ENCODE measurements around the gene CHPT1. TPM values are rescaled to one million over a fixed set of nuclear protein-coding genes. Genes with fewer than 3 reads are reported as not detected.
A peak's percentile ranks its signal among the peaks of the same experiment; 100 is the strongest.

Gene CHPT1
- total RNA-seq, 2 experiments from 2014 or later, result 21.5 to 22.8 TPM

DNA sequence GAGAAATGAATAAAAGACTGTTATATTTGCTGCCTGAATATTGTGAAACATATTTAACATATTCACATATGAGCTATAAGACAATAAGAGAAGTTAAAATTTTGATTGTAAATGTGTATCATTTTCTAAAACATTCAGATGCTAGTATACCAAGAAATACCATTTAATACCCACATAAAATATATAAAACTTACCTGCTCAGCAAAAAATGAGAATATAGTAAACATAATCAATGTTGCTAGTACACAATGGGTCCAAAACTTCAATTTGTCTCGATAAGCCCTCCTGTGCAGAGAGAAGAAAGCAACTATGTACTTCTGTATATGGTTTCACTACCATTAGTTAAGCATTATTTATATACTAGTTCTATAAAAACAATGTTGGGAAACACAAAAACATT lies 51.5 kb downstream of the CHPT1 start:
- Mint-ChIP-seq H3K27me3 (no peaks in the 10 kb centered on the region), H3K36me3 (peaks cover 4% of the 10 kb centered on the region), H3K4me1 (peaks cover 3% of the 10 kb centered on the region), H3K27ac (no peak overlapping the region), H3K9me3 (no peaks in the 10 kb centered on the region), H3K4me3 (no peak overlapping the region)
- DNase-seq, result no peak

DNA sequence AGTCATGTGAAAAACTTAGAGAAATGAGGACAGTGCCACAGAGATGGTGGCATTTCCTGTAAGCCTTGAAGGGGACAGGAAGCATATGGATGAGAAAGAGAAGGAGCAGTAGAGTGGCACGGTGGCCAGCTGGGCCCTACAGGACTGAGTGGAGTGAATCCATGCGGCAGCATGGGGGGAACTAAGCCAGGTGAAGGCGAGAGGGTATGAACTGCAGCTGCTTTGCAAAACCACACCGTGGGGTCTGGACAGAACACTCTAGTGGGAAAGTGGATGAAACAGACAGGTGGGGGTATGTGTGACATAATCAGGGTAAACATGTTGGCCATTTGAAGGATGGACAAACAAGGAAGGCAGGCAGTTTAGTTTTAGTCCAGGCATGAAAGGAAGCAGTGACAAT lies 52.2 kb downstream of the CHPT1 start:
- Mint-ChIP-seq H3K36me3 (peaks cover 4% of the 10 kb centered on the region), H3K4me3 (no peak overlapping the region), H3K9me3 (no peaks in the 10 kb centered on the region), H3K4me1 (no peaks in the 10 kb centered on the region), H3K27me3 (no peaks in the 10 kb centered on the region), H3K27ac (no peak overlapping the region)
- no peak for DNase-seq

GRCh38 chr12:101750152-101750551 lies 52.7 kb downstream of the CHPT1 start:
- Mint-ChIP-seq H3K27ac (no peak overlapping the region), H3K27me3 (no peaks in the 10 kb centered on the region), H3K4me3 (no peak overlapping the region), H3K4me1 (no peaks in the 10 kb centered on the region), H3K9me3 (no peaks in the 10 kb centered on the region), H3K36me3 (peaks cover 4% of the 10 kb centered on the region)
- DNase-seq, result no peak

GRCh38 chr12:101759396-101760047 lies 62.1 kb downstream of the CHPT1 start:
- Mint-ChIP-seq H3K9me3 (no peaks in the 10 kb centered on the region), H3K4me3 (no peak overlapping the region), H3K27me3 (no peaks in the 10 kb centered on the region), H3K27ac (no peak overlapping the region), H3K36me3 (peaks cover 2% of the 10 kb centered on the region), H3K4me1 (no peaks in the 10 kb centered on the region)
- DNase-seq, result no peak

DNA sequence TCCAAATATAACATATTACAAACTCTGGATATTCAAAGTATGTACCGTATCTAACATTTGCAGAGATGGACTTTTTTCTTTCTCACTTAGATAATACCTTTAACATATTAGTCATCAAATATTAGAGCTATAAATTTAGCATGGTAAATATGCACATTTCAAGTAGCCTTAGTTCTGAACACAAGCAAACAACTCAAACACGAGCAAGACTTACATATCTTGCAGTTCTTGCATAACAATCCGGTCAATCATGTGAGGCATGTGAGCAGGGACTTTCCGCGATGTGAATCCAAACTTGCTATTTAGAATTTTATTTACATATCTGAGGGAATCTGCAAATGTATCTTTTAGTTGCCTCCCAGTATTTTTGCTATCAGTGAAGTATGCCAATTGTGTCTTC lies 63.9 kb downstream of the CHPT1 start:
- no peak for DNase-seq
- Mint-ChIP-seq H3K27me3 (no peaks in the 10 kb centered on the region), H3K4me1 (no peaks in the 10 kb centered on the region), H3K27ac (no peak overlapping the region), H3K9me3 (no peaks in the 10 kb centered on the region), H3K36me3 (peaks cover 2% of the 10 kb centered on the region), H3K4me3 (no peak overlapping the region)

- Mint-ChIP-seq H3K27me3 (no peaks in the 10 kb centered on the region), H3K4me1 (no peaks in the 10 kb centered on the region), H3K27ac (no peak overlapping the region), H3K4me3 (no peak overlapping the region), H3K9me3 (no peaks in the 10 kb centered on the region), H3K36me3 (peaks cover 1% of the 10 kb centered on the region)
- DNase-seq, result no peak
Observed at GRCh38 chr12:101761781-101762180, 64.3 kb downstream of the CHPT1 start.

GRCh38 chr12:101763246-101763931 lies 65.9 kb downstream of the CHPT1 start:
- Mint-ChIP-seq H3K36me3 (no peaks in the 10 kb centered on the region), H3K27ac (no peak overlapping the region)

DNA sequence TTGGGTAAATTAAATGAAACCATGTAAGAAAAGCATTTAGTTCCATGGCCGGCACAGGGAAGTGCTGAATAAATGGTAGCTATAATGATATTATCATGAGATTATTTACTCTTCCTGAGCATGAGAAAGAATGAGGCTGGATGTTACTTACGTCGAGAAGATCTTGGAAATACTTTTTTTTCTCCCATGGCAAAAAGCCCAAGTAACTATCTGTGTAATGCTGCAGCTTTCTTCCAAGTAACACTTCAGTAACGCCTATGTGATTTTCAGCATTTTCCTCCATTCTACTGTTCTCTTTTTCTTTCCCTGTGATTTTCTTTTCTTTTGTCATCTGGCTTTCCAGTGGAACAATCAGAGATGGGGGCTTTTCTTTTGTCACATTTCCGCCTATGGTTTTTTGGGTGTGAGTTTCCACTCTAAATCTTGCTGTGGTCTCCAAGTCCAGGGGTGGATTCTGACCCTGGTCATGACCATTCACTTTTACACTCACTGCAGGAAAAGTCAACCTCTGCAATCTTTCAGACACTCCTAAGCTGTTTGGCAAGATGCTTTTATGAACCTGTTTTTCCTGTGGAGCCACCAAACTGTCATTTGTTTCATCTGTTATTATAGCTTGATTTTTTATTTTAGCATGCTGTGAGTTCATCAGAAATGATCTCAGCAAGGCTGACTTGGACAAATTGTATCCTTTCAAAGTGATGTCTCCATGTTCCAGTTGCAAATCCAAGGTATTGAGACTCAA lies 66.8 kb downstream of the CHPT1 start:
- no peaks in the 10 kb centered on the region for H3K9me3 Mint-ChIP-seq
- DNase-seq, result no peak
- H3K4me1 Mint-ChIP-seq, result no peaks in the 10 kb centered on the region
- no peaks in the 10 kb centered on the region for H3K27me3 Mint-ChIP-seq
- H3K36me3 Mint-ChIP-seq, result no peaks in the 10 kb centered on the region
- H3K27ac Mint-ChIP-seq, result no peak overlapping the region
- H3K4me3 Mint-ChIP-seq, result no peak overlapping the region

More at GRCh38 chr12:101763246-101763931, 65.9 kb downstream of the CHPT1 start:
- DNase-seq, result no peak
- Mint-ChIP-seq H3K4me1 (no peaks in the 10 kb centered on the region), H3K27me3 (no peaks in the 10 kb centered on the region), H3K9me3 (no peaks in the 10 kb centered on the region), H3K4me3 (no peak overlapping the region)

DNA sequence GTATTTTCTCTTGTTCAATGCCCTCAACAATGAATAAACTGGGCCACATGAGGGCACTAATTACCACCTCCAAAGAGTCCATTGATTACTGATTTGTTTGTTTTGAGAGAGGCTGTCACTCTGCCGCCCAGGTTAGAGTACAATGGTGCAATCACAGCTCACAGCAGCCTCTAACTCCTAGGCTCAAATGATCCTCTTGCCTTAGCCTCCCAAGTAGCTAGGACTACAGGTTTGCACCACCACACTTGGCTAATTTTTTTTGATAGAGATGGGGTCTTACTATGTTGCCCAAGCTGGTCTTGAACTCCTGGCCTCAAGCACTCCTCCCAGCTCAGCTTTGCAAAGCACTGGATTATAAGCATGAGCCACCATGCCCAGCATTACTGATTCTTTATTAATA lies 70.1 kb downstream of the CHPT1 start:
- DNase-seq, result no peak
- Mint-ChIP-seq H3K4me3 (no peak overlapping the region), H3K27me3 (no peaks in the 10 kb centered on the region), H3K36me3 (peaks cover 7% of the 10 kb centered on the region), H3K9me3 (no peaks in the 10 kb centered on the region), H3K27ac (no peak overlapping the region), H3K4me1 (no peaks in the 10 kb centered on the region)

DNA sequence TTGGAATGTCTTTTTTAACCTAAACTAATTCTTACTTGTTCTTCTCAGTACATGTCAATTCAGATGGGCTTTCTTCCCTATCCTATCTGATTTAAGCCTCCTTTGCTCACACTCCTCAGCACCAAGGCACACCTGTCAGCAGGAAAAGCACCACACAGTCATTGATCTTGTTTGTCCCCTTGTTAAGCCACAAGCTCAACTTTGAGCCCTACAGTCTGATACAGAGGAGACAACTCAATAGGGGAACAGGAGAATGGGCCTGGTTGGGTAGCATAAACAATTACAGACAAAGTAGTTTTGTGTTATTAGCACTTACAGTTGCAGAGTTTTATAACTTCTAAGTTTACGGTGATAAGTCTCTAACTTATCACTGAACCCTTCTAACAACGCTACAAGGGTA lies 71.3 kb downstream of the CHPT1 start:
- no peak overlapping the region for H3K27ac Mint-ChIP-seq
- no peaks in the 10 kb centered on the region for H3K4me1 Mint-ChIP-seq
- DNase-seq, result no peak
- H3K9me3 Mint-ChIP-seq, result no peaks in the 10 kb centered on the region
- H3K4me3 Mint-ChIP-seq, result no peak overlapping the region
- peaks cover 10% of the 10 kb centered on the region for H3K36me3 Mint-ChIP-seq
- H3K27me3 Mint-ChIP-seq, result no peaks in the 10 kb centered on the region

GRCh38 chr12:101769865-101770264 lies 72.4 kb downstream of the CHPT1 start:
- Mint-ChIP-seq H3K4me1 (no peaks in the 10 kb centered on the region), H3K36me3 (peaks cover 10% of the 10 kb centered on the region), H3K9me3 (no peaks in the 10 kb centered on the region), H3K27ac (no peak overlapping the region), H3K4me3 (no peak overlapping the region), H3K27me3 (no peaks in the 10 kb centered on the region)
- DNase-seq, result no peak

GRCh38 chr12:101772012-101772775 lies 74.8 kb downstream of the CHPT1 start:
- H3K27ac Mint-ChIP-seq, result peak overlapping the region; percentile 15
- H3K4me1 Mint-ChIP-seq, result no peaks in the 10 kb centered on the region
- no peaks in the 10 kb centered on the region for H3K9me3 Mint-ChIP-seq
- H3K36me3 Mint-ChIP-seq, result peaks cover 10% of the 10 kb centered on the region
- no peak overlapping the region for H3K4me3 Mint-ChIP-seq
- no peaks in the 10 kb centered on the region for H3K27me3 Mint-ChIP-seq
- DNase-seq, result no peak

DNA sequence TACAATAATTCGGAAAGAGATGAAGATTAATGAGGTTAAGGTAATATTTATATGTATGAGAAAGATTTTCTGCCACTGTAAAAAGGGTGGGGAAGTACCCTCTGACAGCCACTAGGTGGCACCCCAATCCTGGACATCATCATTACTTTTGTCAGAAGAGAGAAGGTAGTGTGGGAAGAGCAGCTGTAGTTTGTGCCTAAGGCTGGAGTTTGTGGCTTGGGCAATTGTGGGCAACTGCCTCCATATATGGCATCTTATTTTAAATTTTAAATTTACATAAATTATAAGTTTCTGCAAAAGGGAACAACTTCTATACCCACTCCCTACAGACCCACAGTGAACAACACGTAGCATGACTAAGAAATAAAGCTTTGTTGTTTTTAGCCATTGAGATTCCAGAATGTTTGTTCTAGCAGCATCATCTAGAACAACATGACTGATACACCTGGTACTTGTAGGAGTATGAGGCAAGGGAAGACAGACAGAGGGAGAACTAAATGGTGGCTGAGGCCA lies 76.3 kb downstream of the CHPT1 start:
- Mint-ChIP-seq H3K9me3 (no peaks in the 10 kb centered on the region), H3K36me3 (peaks cover 12% of the 10 kb centered on the region), H3K4me1 (no peaks in the 10 kb centered on the region), H3K4me3 (no peak overlapping the region), H3K27ac (no peak overlapping the region), H3K27me3 (no peaks in the 10 kb centered on the region)
- peak; percentile 57 for DNase-seq

GRCh38 chr12:101775816-101776215 lies 78.4 kb downstream of the CHPT1 start:
- Mint-ChIP-seq H3K36me3 (peaks cover 17% of the 10 kb centered on the region), H3K27me3 (no peaks in the 10 kb centered on the region), H3K4me3 (no peak overlapping the region), H3K9me3 (no peaks in the 10 kb centered on the region), H3K27ac (no peak overlapping the region), H3K4me1 (peaks cover 2% of the 10 kb centered on the region)
- no peak for DNase-seq

GRCh38 chr12:101777485-101777884 lies 80.0 kb downstream of the CHPT1 start:
- Mint-ChIP-seq H3K27ac (no peak overlapping the region), H3K4me3 (no peak overlapping the region), H3K27me3 (no peaks in the 10 kb centered on the region), H3K36me3 (peaks cover 21% of the 10 kb centered on the region), H3K4me1 (peaks cover 15% of the 10 kb centered on the region), H3K9me3 (no peaks in the 10 kb centered on the region)
- no peak for DNase-seq

Measured in activated naive CD8-positive, alpha-beta T cell treated with anti-CD3 and anti-CD28 coated beads for 36 hours (primary cell).